ENCODE data around the gene PLXNA1. TPM values are rescaled to one million over a fixed set of nuclear protein-coding genes. Genes with fewer than 3 reads are reported as not detected.

The PLXNA1 gene
- total and polyA plus RNA-seq, 2 of the 8 experiments (the other 6 are each of a cell fraction or from before 2014, with no cell fraction given): 47.5 to 54.9 TPM

DNA sequence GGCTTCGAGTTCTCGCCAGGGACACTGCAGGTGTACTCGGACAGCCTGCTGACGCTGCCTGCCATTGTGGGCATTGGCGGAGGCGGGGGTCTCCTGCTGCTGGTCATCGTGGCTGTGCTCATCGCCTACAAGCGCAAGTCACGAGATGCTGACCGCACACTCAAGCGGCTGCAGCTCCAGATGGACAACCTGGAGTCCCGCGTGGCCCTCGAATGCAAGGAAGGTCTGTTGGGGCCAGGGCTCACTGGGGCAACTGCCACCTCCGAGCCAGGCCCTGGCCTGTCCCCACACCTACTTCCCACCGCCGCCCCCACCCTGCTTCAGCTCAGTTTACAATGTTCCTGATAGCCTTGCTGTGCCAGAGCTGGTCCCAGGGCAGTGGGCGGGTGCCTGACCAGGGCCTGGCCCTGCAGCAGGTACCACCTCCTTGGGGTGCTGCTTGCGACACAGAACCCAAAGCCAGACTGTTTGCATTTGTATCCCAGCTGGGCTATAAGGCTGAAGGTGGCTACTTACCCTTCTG is 35.5 kb downstream of the PLXNA1 start:
- FAIRE-seq: no peak
- H3K23me2 ChIP-seq (ENCODE audit: low read depth, low read length): no peaks in the 10 kb centered on the region
- TF ChIP-seq POU5F1 (IDR thresholded peaks at IDR 0.05; ENCODE audit: low read depth, low read length): no peak
- TF ChIP-seq SP1 (IDR thresholded peaks at IDR 0.05; ENCODE audit: low read depth, low read length): no peak
- TF ChIP-seq KDM1A (IDR thresholded peaks at IDR 0.05; ENCODE audit: borderline replicate concordance, low read length): no peak
- TF ChIP-seq, protein P1, sequence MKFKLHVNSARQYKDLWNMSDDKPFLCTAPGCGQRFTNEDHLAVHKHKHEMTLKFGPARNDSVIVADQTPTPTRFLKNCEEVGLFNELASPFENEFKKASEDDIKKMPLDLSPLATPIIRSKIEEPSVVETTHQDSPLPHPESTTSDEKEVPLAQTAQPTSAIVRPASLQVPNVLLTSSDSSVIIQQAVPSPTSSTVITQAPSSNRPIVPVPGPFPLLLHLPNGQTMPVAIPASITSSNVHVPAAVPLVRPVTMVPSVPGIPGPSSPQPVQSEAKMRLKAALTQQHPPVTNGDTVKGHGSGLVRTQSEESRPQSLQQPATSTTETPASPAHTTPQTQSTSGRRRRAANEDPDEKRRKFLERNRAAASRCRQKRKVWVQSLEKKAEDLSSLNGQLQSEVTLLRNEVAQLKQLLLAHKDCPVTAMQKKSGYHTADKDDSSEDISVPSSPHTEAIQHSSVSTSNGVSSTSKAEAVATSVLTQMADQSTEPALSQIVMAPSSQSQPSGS (IDR thresholded peaks at IDR 0.05; ENCODE audit: low read length): no peak
- no peak for TF ChIP-seq CREB1 (IDR thresholded peaks at IDR 0.05)
- TF ChIP-seq TEAD4 (IDR thresholded peaks at IDR 0.05; ENCODE audit: low read depth, low read length): no peak
- TF ChIP-seq TCF12 (IDR thresholded peaks at IDR 0.05; ENCODE audit: low read depth, low read length): no peak

More for the DNA sequence above, 35.5 kb downstream of the PLXNA1 start:
- H3K4me3 ChIP-seq (ENCODE audit: extremely low read depth in 1 of 4, insufficient read depth in 2 of 4, low read depth in 3 of 4, low read length in 4 of 4): no peak overlapping the region
- 94% methylated on average over 12 of the region's 20 CpGs; no CpG with 5 or more reads in 1 of the 2 experiments for WGBS, 2 experiments (ENCODE audit: extremely low coverage in 1 of 2, insufficient coverage in 1 of 2, insufficient read length in 1 of 2, insufficient replicate concordance in 2 of 2, low coverage in 1 of 2, low lambda C conversion rate in 2 of 2, missing lambda C conversion rate in 1 of 2)
- ChIA-PET CTCF (ENCODE audit: partially characterized antibody) (interaction anchor here (0.6 to 1.5 kb wide), 3 partner anchors 10 to 152 kb away, joined by 3 read pairs; no protein-coding TSS in a partner anchor), POLR2A (ENCODE audit: partially characterized antibody) (no interaction called here)
- no peak overlapping the region for H2AK5ac ChIP-seq (ENCODE audit: low read depth, low read length)
- no peak overlapping the region for H3K4ac ChIP-seq (replicated peaks; ENCODE audit: insufficient read length, low read depth, low read length)
- no peak overlapping the region for H2BK5ac ChIP-seq (ENCODE audit: low read depth, low read length)
- H3K9ac ChIP-seq (replicated peaks in 1 of 4; ENCODE audit: extremely low read depth in 1 of 4, low read depth in 3 of 4, low read length in 3 of 4): no peak overlapping the region
- H4K5ac ChIP-seq (ENCODE audit: insufficient read length, low read depth, low read length): no peak overlapping the region
- no peak overlapping the region for H2BK20ac ChIP-seq (ENCODE audit: low read length)
- no peaks in the 10 kb centered on the region for H3K4me1 ChIP-seq (replicated peaks in 1 of 4; ENCODE audit: control insufficient read depth in 3 of 4, insufficient read depth in 4 of 4, low read length in 3 of 4)
- no peak overlapping the region for H3K18ac ChIP-seq (ENCODE audit: extremely low read depth, low read length)
- H3K9me3 ChIP-seq (ENCODE audit: insufficient read depth in 2 of 2, low read depth in 1 of 2, low read length in 1 of 2): no peaks in the 10 kb centered on the region
- H3K27me3 ChIP-seq (replicated peaks in 1 of 4; ENCODE audit: control insufficient read depth in 3 of 4, extremely low read depth in 1 of 4, insufficient read depth in 3 of 4, low read length in 3 of 4): no peaks in the 10 kb centered on the region
- H3K56ac ChIP-seq (replicated peaks; ENCODE audit: insufficient read length, low read depth, low read length): no peak overlapping the region
- H3K14ac ChIP-seq (ENCODE audit: insufficient read length): no peak overlapping the region
- no peak overlapping the region for H2AFZ ChIP-seq (ENCODE audit: low read length)
- peaks cover 7 to 68% (median 41%) of the 10 kb centered on the region in 4 experiments for H3K36me3 ChIP-seq (ENCODE audit: control insufficient read depth in 2 of 4, insufficient read depth in 4 of 4, low read length in 3 of 4)
- DNase-seq (ENCODE audit: low read depth in 1 of 2, low spot score in 2 of 2): no peak
- H3K23ac ChIP-seq (ENCODE audit: insufficient read length): no peak overlapping the region
- H3K4me2 ChIP-seq (ENCODE audit: insufficient read depth in 1 of 2, low read depth in 2 of 2, low read length in 2 of 2): no peak overlapping the region
- H2BK120ac ChIP-seq (replicated peaks; ENCODE audit: low read depth, low read length): no peak overlapping the region
- no peak overlapping the region for H3K27ac ChIP-seq (ENCODE audit: low read depth, low read length)
- H2BK12ac ChIP-seq (ENCODE audit: low read depth, low read length): no peak overlapping the region
- no peak overlapping the region for H4K8ac ChIP-seq (ENCODE audit: extremely low read depth, insufficient read depth, low read length)
- no peaks in the 10 kb centered on the region for H3K79me2 ChIP-seq (ENCODE audit: control insufficient read depth in 1 of 2, insufficient read depth in 2 of 2, low read length in 2 of 2)
- H3K79me1 ChIP-seq (ENCODE audit: low read depth, low read length): no peaks in the 10 kb centered on the region
- peaks cover 2 to 7% of the 10 kb centered on the region in 2 experiments for H4K20me1 ChIP-seq (replicated peaks in 1 of 2; ENCODE audit: control insufficient read depth in 1 of 2, insufficient read depth in 2 of 2, low read length in 2 of 2)
- H4K91ac ChIP-seq (replicated peaks; ENCODE audit: insufficient read length, low read length): no peak overlapping the region
- no peak overlapping the region for H2BK15ac ChIP-seq (ENCODE audit: low read length)

All from H1 (cell line).